GM19452 (cell line): Measurements from ENCODE around the gene GAS2.

Source experiments
- ATAC-seq: cut with Tn5 transposase; IDR thresholded peaks from one replicate; pipeline ENCODE4 v1.9.1; 2021; ENCODE audit not compliant: unreplicated experiment

Gene GAS2

DNA sequence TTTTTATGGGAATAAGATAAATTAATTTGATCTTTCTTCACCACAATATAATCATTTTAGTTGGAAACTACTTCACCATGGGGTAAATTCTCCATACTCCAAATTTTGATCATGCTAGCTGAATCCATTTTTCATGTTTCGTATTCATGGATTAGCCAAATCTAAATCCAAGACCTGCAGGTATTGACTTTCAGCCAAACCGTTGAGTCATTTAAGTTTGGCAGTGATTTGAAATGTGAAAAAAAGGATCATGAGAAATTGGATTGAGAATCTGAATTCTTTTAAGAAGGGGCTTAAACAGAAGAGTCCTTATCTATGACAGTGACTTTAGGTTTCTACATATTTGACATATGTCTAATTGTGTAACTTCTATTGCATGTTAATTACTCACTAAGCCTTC, 5.3 kb downstream of the GAS2 start:
- no peak for ATAC-seq

DNA sequence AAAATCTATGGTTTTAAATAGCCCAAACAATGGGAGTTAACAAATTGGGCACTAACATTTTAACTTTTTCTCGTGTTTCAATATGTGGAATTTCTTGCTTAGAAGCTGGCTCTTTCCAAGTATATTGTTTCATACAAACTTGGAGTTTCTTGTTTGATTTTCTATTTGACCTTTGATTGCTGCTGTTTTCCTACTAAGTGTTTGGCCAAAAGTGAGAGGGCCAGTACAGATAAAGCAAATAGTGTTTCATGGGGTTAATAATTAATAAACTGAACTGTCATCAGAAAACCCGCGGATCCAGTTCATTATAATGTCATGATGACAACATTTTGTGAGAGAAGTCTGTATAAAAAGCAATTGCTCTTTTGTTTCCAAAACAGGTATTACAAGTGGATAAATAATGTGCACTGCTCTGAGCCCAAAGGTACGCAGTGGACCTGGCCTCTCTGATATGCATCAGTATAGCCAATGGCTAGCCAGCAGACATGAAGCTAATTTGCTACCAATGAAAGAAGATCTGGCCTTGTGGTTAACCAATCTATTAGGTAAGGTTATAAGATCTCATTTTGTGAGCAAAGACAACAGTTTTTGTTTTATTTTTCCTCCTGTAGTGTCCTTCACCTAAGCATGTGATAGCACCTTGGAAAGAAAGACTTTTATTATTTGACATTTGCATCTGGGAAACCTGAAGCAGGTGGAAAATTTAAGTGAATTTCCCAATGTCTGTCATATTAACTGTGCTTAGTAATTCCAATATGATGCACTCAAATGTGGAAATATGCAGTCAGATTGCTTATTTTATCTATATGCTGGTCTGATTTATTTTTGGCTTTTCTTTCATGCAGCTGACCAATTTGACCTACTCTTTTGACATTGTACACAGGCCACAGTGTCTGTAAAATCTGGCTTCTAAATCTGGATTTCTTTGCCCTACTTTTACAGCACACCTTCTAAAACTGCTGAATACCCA, 8.3 kb downstream of the GAS2 start:
- no peak for ATAC-seq

DNA sequence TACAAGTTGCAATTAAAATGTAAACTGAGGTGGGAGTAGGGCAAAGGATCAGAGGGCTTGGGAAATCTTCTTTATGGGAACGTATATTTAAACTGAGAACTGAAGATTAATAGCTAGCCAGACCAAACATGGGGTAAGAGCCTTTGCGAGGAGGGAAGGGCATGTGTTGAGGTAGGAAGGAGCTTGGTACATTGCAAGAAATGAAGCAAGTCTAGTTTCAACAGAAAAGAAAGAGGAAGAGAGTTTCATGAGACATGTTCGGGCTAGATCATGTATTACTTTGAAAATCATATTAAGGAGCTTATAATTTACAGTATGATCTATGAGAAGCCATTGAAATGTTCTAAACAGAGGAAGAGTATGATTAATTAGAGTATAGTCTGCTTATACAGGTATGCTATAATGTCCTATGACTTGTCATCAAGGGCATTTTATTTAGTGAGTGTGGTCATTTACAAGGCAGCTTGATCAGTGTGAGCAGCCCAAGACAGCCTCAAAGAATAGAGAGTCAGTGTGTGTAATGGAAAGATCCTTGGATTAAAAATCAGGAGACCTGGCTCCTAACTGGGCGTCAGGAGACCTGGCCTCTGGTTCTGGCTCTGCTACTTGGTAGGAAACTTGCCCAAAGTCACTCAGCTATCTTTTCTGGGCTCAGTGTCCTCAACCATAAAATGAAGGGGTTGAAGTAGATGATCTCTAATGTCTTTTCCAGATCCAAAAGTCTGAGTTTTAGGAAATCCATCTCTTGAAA, 10.9 kb downstream of the GAS2 start:
- ATAC-seq, result no peak

DNA sequence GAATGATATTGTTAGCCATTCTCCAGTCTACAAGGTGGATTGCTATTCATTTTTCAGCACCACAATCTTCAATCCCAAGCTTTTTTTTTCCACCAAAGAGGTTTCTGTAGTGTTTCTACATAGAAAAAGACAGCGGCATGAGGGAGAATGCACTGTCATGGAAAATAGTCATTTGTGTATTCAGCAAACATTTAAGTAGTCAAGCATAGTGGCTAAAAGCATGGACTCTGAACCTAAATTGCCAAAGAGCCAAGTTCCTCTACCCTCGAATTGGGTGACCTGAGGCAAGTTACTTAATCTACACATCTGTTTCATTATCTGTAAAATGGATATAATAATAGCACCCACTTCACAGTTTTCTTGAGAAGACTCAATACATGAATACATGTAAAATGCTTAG, 14.2 kb downstream of the GAS2 start:
- no peak for ATAC-seq

DNA sequence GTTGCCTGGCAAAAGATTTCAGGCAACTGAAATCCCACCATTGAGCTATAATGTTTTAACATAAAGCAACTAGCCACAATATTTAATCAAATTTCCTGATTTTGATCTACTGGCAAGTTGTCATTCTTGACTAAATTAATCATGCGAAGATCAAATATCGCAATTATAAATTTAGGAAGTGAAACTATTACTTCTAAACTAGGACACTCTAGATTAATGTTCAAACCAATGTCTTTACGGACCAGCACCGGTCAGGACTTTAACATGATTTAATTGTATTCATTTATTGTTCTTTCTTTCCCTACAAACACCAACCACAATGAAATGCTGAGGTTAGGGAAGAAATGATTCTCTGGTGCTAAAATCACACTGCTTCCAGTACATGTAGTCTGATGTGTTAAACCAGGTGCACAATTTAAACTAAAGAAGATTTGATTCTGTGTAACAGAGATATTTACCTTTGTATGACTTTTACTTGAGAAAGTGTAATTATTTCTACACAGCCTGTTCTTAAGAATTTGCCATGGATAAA, 14.9 kb downstream of the GAS2 start:
- ATAC-seq, result peak; percentile 63

DNA sequence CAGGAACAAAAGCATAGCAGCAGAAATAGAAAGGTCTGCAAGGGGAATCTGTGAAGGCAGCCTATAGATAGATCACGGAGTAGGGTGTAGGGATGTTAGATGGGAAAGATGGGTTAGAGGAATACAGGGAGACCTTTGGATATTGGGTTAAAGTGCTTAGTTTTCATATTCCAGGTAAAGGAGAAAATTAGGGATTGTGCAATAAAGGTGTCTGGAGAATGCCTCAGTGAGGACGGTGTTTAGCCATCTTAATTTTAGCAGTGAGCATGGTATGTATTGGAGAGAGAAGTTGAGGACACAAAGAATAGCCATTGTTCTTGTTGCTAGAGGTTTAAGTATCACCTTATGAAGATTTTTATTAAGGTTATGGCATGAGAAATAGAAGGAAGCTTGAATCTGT, 17.7 kb downstream of the GAS2 start:
- ATAC-seq, result no peak

DNA sequence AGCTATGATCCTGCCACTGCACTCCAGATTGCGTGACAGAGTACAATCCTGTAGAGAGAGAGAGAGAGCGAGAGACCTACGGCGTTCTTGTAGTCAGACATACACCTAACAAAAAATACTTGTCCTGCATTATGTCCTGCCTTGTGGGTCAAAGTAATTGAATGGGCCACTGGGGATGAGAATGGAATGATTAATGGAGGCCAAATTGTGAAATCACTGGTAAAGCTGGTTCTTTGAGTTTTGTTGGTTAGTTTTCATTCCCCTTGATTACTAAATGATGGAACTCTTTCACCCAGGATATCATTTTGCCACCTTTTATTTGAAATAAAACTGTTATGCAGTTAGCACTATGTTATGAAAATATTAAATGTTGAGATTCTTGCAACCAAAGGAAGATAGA, 18.7 kb downstream of the GAS2 start:
- ATAC-seq, result no peak

DNA sequence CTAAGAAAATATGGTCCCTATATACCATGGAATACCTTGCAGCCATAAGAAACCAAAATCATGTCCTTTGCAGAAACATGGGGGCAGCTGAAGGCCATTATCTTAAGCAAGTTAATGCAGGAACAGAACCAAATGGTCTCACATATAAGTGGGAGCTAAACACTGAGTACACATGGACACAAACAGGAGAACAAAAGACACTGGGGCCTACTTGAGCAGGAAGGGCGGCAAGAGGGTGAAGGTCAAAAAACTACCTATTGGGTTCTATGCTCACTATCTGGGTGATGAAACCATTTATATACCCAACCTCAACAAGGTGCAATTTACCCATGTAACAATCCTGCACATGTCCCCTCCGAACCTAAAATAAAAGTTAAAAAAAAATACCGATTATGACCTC, 22.5 kb downstream of the GAS2 start:
- no peak for ATAC-seq

DNA sequence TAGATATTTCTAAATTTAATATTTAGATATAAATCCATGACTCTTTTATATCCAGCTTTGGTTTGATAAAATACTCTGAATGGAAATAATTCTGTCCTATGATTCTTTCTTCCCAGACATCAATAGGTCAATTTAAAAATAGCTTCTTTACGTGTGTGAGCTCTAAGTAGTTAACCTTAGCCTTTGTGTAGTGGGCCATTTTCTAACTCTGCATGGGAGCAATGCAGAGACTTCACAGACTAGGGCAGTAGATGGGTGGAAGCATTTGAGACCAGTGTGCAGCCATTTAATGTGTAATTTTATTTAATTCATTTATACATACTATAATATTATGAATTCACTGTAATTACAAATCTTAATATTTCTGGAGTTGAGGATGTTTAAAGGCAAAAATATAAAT, 23.8 kb downstream of the GAS2 start:
- ATAC-seq, result no peak

DNA sequence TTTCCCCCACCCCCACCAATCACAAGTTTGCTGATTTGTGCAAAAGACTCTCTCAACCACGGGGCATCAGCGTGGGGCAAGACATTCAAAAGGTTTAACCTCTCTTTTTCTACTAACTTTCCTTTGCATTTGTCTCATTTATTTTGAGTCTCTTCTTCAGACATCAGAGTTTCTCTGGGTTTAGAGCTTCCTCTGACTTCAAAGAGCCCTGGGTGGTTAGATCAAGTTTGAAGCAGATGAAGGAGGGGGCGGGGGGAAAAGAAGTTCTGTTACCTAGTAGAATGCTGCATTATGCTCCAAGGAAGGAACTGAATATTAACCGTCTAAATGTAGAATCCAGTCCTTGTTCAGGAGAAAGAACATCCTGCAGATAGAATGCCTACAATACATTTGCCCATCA, 24.5 kb downstream of the GAS2 start:
- no peak for ATAC-seq

DNA sequence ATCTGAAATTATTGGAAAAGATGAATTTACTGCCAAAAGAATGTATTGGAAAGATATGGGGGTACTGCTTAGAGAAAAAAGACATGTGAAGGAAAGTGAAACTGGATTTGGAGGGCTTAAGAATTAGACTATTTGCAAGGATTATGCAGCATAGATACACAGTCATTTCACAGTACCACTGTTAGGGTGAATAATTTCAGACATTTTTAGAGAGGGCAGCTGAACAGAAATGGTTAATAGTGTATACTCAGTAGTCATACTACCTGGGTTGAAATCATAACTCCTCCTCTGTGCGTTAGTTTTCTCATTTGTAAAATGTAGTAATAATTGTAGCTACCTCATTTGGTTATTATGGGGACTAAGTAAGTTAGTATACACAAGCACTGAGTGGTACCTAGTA, 33.0 kb downstream of the GAS2 start:
- ATAC-seq, result peak; percentile 62

DNA sequence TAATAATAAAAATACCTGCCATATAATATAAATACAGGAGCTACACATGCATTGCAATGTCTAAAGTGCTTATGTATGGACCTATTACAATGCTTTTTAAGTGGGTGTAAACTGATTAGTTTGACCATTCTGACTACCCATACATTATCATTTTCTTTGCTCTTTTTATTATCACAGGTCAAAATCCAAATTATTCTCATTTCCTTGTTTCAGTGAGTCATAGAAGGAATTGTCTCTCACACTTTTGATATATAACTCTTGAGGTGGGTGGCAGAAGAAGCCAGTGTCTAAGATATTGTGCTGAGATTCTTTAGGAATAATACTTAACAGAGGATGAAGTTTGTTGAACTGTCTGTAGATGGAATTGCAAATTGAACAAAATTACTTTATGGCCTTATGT, 35.6 kb downstream of the GAS2 start:
- no peak for ATAC-seq

DNA sequence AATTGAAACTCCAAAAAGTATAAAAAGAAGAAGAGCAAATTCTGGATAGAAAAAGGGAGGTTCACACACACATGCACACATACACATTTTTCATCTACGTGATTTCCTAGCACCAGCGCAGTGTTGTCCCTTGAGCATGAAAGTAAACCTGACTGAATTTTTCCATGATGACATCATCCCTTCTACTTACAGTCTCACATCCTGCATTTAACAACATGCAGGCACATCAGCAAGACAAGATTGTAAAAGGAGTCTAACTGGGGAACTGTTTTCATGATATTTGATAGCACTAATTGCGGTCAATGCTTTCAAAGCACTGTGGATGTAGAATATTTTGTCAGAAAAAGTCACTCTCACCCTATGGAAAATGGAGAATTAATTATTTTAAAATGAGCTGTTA, 36.6 kb downstream of the GAS2 start:
- ATAC-seq, result no peak

DNA sequence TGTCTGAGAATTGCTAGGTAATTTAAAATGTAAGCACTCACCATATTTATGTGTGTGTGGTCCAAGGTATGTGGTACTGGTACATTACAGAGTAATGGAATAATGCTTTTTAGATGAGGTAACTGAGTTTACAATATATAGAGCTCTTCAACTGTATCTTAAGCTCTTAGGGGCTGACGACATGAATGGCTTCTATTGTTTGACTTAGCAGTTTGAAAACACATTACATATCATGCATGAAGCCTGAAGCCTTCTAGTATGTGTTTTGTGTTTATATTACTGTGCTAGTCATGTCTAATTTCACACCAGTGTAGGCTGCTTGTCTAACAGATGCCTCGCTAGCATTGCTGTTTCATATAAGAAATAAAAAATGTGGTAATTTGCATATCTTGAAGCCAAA, 37.2 kb downstream of the GAS2 start:
- no peak for ATAC-seq

DNA sequence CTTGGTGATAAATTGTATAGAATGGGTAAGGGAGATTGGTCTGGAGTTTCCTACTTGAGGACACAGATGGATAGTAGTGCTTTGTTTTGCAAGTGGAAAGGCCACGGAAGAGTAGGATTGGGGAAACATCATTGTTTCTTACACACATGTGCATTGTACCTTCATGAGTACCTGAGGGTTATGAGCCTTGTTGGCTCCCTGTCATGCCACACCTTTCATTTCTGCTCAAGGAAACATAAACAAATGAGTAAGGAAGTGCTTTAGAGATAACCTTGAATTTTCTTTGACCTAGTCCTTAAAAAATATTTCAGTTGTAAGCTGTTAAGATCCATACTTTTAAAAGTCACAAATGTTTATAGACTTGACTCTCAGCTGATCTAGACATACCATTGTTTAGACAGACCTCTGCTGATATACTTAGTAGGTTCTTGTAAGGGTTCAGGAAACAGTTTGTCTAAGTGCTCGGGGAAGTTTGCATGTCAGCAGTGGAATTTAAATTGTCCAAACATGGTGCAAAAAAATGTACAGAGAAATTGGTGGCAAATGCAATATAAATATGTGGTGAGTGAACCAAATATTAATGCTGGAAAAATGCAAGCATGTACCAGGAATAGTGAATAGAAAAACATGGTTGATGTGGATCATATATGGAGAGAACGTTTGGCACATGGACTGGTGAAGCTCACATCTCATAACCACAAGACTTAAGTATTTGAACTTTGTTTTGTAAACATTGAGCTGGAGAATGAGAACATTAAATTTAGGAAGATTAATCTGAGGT, 40.9 kb downstream of the GAS2 start:
- no peak for ATAC-seq

DNA sequence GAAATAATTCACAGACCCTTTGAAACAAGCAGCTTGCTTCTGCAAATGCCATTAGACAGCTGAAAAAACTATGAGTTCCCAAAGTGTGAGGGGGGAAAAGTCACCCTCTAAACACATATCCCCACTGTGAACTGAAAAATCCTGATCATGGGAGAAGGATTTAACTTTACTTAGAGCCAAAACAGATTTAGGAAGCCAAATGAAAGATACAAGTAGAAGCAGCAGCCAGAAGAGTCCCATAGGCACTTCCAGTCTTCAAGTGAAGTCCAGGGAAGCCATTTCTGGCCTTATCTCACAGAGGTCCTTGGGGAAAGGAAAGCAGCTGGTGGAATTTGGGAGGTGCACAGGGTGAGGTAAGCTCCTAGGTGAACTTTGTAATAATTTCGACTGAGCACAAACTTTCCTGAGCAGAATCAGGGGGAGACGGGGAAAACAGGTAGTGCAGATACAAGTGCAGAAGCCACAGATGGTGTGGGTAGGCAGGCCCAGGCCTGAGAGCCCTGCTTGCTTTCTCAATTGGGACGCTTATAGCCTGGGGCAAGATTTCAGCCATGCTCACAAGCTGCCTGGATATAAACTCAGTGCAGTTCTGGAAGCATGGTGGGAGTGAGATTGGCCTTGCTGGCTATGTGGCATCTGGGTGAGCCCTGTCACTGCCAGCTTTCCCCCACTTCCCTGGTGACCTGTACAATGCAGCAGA, 44.8 kb downstream of the GAS2 start:
- no peak for ATAC-seq

DNA sequence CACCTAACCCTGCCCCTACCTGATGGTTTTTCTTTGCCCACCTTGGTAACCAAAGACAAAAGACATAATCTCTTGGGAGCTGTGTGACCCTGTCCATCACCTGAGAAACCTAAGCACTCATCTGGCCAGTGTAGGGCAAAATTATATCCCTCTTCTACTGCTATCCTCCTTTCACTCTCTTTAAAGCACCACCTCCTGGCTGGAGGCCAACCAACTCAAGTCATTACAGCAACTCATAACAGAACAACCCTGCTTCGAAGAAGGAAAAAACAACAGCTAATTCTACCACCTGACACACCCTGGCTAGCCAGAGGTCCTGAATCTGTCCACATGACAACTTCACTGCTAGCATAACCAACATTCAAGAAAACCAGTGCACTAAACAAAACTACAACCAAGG, 45.5 kb downstream of the GAS2 start:
- ATAC-seq, result no peak

DNA sequence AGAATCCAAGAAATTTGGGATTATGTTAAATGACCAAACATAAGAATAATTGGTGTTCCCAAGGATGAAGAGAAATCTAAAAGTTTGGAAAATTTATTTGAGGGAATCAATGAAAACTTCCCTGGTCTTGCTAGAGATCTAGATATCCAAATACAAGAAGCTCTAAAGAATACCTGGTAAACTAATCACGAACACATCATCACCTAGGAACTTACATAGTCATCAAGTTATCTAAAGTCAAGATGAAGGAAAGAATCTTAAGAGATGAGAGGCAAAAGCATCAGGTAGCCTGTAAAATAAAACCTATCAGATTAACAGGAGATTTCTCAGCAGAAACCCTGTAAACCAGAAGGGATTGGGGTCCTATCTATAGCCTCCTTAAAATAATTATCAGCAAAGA, 46.9 kb downstream of the GAS2 start:
- no peak for ATAC-seq

DNA sequence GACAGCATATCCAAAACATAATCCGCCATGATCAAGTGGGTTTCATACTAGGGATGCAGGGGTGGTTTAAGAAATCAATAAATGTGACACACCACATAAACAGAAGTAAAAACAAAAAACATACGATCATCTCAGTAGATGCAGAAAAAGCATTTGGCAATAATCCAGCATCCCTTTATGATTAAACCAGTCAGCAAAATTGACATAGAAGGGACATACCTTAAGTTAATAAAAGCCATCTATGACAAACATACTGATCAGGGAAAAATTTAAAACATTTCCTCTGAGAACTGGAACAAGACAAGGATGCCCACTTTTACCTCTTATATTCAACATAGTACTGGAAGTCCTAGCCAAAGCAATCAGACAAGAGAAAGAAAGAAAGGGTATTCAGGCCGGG, 49.6 kb downstream of the GAS2 start:
- no peak for ATAC-seq

DNA sequence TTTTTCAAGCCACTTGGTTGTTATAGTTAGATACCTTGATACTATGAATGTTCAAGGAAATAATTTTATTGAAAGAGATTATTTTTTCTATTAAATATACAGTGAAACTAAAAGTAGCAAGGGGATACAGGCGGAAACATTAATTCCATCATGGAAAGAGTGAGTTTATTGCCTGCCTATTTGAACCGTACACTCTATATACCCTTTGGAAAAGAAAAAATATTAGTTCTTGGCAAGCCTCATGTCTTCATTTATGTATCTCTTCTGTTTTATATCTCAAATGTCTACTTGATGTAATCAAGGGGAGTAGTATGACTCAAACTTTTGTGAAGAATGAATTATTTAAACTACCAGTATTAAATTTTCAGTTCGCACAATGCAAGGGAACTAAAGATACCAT, 54.0 kb downstream of the GAS2 start:
- no peak for ATAC-seq

DNA sequence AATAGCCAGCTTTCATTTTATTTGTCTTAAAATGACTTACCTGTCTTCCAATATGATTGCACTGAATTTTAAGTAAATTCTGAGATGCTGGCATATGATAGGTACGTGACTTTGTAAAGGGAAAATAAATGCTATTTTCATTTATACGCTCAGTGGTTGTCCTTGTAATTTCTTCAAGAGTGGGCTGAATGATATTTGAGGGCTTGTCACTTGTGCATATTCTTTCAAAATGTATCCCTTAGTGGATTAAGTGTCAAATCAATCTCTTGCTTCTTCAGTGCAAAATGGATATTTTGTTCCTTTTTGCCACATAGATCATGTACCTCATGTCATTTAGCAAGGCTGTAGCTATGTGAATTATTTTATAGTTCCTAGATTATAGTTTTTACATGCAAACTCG, 56.9 kb downstream of the GAS2 start:
- ATAC-seq, result no peak
